Measurements from ENCODE around the gene UGCG. TPM values are rescaled to one million over a fixed set of nuclear protein-coding genes. Genes with fewer than 3 reads are reported as not detected.
"Not testable (repeated sequence)": the region's sequence is repeated elsewhere in the genome, so short reads cannot be mapped to it uniquely, and the experiment has no call there.

The UGCG gene
- total and polyA plus RNA-seq, 4 experiments from 2014 or later, result 13.0 to 29.7 (median 20.5) TPM

GRCh38 chr9:111890334-111890733 lies 6.3 kb upstream of the UGCG start:
- H3K9me3 ChIP-seq (ENCODE audit: control insufficient read depth in 1 of 2, low read length in 2 of 2), result no peaks in the 10 kb centered on the region
- H3K27ac ChIP-seq (ENCODE audit: low read depth, low read length), result no peak overlapping the region
- POLR2A ChIA-PET (ENCODE audit: partially characterized antibody), result no interaction called here
- H3K27me3 ChIP-seq (ENCODE audit: insufficient read depth, low read length), result no peaks in the 10 kb centered on the region
- CTCF ChIA-PET (ENCODE audit: partially characterized antibody), result interaction anchor here (1.2 to 1.4 kb wide), 2 partner anchors 130 to 185 kb away, joined by 3 to 7 read pairs; no protein-coding TSS in a partner anchor
- no peaks in the 10 kb centered on the region for H3K36me3 ChIP-seq (ENCODE audit: insufficient read depth, low read length)
- DNase-seq, result no peak
- no peak overlapping the region for H3K4me3 ChIP-seq (ENCODE audit: low read length in 2 of 2)
- Mint-ChIP-seq H3K27ac (no peak overlapping the region), H3K4me3 (no peak overlapping the region), H3K4me1 (peaks cover 16 to 33% (median 25%) of the 10 kb centered on the region in 4 donors), H3K9me3 (no peaks in the 10 kb centered on the region), H3K27me3 (no peaks in the 10 kb centered on the region), H3K36me3 (no peaks in the 10 kb centered on the region)
- intact Hi-C loops (cut with micrococcal nuclease), result no loop called here
- peaks cover 20% of the 10 kb centered on the region for H3K4me1 ChIP-seq (ENCODE audit: insufficient read depth, low read length)

DNA sequence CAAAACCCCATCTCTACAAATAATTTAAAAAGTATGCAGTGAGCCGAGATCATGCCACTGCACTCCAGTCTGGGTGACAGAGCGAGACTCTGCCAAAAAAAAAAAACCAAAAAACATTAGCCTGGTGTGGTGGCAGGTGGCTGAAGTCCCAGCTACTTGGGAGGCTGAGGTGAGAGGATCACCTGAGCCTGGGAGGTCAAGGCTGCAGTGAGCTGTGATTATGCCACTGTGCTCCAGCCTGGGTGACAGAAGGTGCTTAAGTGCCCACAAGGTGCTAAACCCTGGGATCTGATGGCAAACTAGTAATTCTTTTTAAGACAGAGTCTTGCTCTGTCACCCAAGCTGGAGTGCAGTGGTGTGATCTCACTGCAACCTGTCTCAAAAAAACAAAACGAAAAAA lies 5.7 kb upstream of the UGCG start:
- DNase-seq; H3K27ac Mint-ChIP-seq; H3K36me3 Mint-ChIP-seq; H3K36me3 ChIP-seq (ENCODE audit: insufficient read depth, low read length); H3K9me3 ChIP-seq (ENCODE audit: control insufficient read depth in 1 of 2, low read length in 2 of 2); H3K4me3 ChIP-seq (ENCODE audit: low read length in 2 of 2); H3K9me3 Mint-ChIP-seq; H3K27me3 ChIP-seq (ENCODE audit: insufficient read depth, low read length); intact Hi-C loops (cut with micrococcal nuclease); POLR2A ChIA-PET (ENCODE audit: partially characterized antibody); H3K27ac ChIP-seq (ENCODE audit: low read depth, low read length); H3K27me3 Mint-ChIP-seq: not testable (repeated sequence)
- CTCF ChIA-PET (ENCODE audit: partially characterized antibody), result interaction anchor here (1.2 to 1.5 kb wide), 3 partner anchors 62 to 184 kb away, joined by 3 to 7 read pairs (median 3); no protein-coding TSS in a partner anchor
- Mint-ChIP-seq H3K4me3 (peak overlapping the region in 2 of 8 donors; percentile 35 to 46), H3K4me1 (peaks cover 16 to 38% (median 29%) of the 10 kb centered on the region in 4 donors)
- H3K4me1 ChIP-seq (ENCODE audit: insufficient read depth, low read length), result peaks cover 24% of the 10 kb centered on the region

DNA sequence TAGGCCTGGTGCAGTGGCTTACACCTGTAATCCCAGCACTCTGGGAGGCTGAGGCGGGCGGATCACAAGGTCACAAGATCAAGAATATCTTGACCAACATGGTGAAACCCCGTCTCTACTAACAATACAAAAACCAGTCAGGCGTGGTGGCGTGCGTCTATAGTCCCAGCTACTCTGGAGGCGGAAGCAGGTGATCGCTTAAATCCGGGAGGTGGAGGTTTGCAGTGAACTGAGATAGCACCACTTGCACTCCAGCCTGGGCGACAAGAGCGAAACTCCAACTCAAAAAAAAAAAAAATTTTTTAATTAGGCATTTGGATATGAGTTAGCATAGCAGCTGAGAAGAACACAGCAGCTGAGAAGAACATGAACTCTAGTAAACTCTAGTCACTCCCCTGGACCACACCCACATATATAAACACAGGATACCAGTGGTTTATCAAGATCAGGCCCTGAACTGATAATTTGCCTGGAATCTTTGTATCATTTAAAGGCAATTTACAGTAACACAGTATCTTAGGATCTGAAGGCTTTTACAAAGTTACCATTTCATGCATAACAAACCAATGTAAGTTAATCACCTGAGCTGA lies 4.6 kb upstream of the UGCG start:
- H3K27me3 Mint-ChIP-seq, result no peaks in the 10 kb centered on the region
- peak; percentile 55 to 70 (median 62) for DNase-seq
- Histone ChIP-seq H3K4me3 (ENCODE audit: low read length in 2 of 2) (no peak overlapping the region), H3K27ac (ENCODE audit: low read depth, low read length) (no peak overlapping the region), H3K27me3 (ENCODE audit: insufficient read depth, low read length) (no peaks in the 10 kb centered on the region), H3K4me1 (ENCODE audit: insufficient read depth, low read length) (peaks cover 26% of the 10 kb centered on the region), H3K36me3 (ENCODE audit: insufficient read depth, low read length) (no peaks in the 10 kb centered on the region), H3K9me3 (ENCODE audit: control insufficient read depth in 1 of 2, low read length in 2 of 2) (no peaks in the 10 kb centered on the region)
- peaks cover 17 to 42% (median 31%) of the 10 kb centered on the region in 4 donors for H3K4me1 Mint-ChIP-seq
- ChIA-PET POLR2A (ENCODE audit: partially characterized antibody) (interaction anchor here (0.6 to 2.7 kb wide), 5 partner anchors 26 to 442 kb away, joined by 3 to 7 read pairs (median 3); partner anchors contain the start of gene PTBP3), CTCF (ENCODE audit: partially characterized antibody) (interaction anchor here (1.1 to 1.5 kb wide), 2 partner anchors 63 to 183 kb away, joined by 3 read pairs; no protein-coding TSS in a partner anchor)
- H3K27ac Mint-ChIP-seq, result peak overlapping the region in 6 of 7 donors; percentile 9 to 82 (median 40)
- H3K9me3 Mint-ChIP-seq, result no peaks in the 10 kb centered on the region
- intact Hi-C loops (cut with micrococcal nuclease), result no loop called here
- peaks cover 0 to 4% of the 10 kb centered on the region in 2 donors for H3K36me3 Mint-ChIP-seq
- H3K4me3 Mint-ChIP-seq, result peak overlapping the region in 7 of 8 donors; percentile 2 to 71 (median 56)

DNA sequence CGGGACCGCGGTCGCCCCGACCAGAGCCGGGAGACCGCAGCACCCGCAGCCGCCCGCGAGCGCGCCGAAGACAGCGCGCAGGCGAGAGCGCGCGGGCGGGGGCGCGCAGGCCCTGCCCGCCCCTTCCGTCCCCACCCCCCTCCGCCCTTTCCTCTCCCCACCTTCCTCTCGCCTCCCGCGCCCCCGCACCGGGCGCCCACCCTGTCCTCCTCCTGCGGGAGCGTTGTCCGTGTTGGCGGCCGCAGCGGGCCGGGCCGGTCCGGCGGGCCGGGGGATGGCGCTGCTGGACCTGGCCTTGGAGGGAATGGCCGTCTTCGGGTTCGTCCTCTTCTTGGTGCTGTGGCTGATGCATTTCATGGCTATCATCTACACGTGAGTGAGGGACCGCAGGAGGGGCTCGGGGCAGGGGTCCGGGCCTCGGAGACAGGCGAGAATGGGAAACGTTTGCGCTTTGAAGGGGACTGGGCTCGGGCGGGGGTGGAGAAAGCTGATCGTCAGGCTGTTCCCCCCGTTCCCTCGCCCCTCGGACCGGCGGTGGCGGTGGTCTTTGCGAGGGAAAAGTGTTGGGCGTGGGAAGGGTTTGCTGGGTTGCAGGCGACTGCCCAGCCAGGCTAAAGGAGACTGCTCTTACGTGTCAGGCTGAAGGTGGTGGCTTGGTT lies 457 bp downstream of the UGCG start:
- peak overlapping the region in 1 of 8 donors; percentile 96 for H3K4me3 Mint-ChIP-seq
- intact Hi-C loops (cut with micrococcal nuclease), result loop anchor here (1.0 to 5.0 kb wide), 9 partner anchors 29 to 483 kb away; partner anchors contain the start of genes DNAJC25, HSDL2 and PTBP3
- Histone ChIP-seq H3K36me3 (ENCODE audit: insufficient read depth, low read length) (no peaks in the 10 kb centered on the region), H3K27me3 (ENCODE audit: insufficient read depth, low read length) (no peaks in the 10 kb centered on the region), H3K4me1 (ENCODE audit: insufficient read depth, low read length) (peaks cover 58% of the 10 kb centered on the region), H3K4me3 (ENCODE audit: low read length in 2 of 2) (peak overlapping the region; percentile 87 to 97), H3K9me3 (ENCODE audit: control insufficient read depth in 1 of 2, low read length in 2 of 2) (no peaks in the 10 kb centered on the region), H3K27ac (ENCODE audit: low read depth, low read length) (peak overlapping the region; percentile 70)
- H3K4me1 Mint-ChIP-seq, result peaks cover 19 to 28% (median 25%) of the 10 kb centered on the region in 4 donors
- no peaks in the 10 kb centered on the region for H3K9me3 Mint-ChIP-seq
- ChIA-PET CTCF (ENCODE audit: partially characterized antibody) (interaction anchor here (1.0 to 3.1 kb wide), 4 partner anchors 18 to 177 kb away, joined by 3 to 19 read pairs (median 6); no protein-coding TSS in a partner anchor), POLR2A (ENCODE audit: partially characterized antibody) (interaction anchor here (0.6 to 4.2 kb wide), 28 partner anchors 10 to 1640 kb away, joined by 3 to 92 read pairs (median 5); partner anchors contain the start of genes DNAJC25, HSDL2, PTBP3 and TXN)
- H3K27me3 Mint-ChIP-seq, result no peaks in the 10 kb centered on the region
- H3K27ac Mint-ChIP-seq, result no peak overlapping the region
- H3K36me3 Mint-ChIP-seq, result peaks cover 0 to 4% of the 10 kb centered on the region in 2 donors
- peak in 3 of 5 donors; percentile 16 to 68 (median 18) for DNase-seq

DNA sequence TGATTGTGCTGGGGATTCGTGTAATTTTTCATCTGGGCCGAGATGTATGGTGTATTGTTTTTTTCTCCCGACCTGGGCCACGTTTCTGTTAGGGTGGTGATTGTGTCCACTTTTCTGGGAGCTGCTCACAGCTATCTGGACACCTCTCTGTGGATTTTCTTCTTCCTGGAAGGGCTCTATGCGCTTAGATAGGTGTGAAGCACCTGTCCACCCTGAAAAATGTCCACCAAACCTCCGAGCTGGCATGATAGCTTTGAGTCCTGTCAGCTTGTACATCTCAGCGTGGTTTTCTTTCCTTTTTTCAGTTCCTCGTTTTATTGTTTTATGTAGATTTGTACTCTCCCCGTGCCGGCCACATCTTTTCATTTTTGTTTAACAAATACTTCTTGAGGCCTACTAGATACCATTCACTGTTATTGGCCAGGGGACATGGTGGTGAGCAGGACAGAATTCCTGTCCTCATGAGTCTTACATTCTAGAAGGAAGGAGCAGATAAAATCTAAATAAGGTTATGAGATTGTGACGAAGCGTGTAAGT lies 1.1 kb downstream of the UGCG start:
- CTCF ChIA-PET (ENCODE audit: partially characterized antibody), result interaction anchor here (1.1 to 3.1 kb wide), 3 partner anchors 18 to 177 kb away, joined by 4 to 19 read pairs (median 7); no protein-coding TSS in a partner anchor

GRCh38 chr9:111898331-111899096 lies 1.9 kb downstream of the UGCG start:
- ChIA-PET CTCF (ENCODE audit: partially characterized antibody) (interaction anchor here (1.1 to 3.1 kb wide), 2 partner anchors 27 to 176 kb away, joined by 4 to 19 read pairs; no protein-coding TSS in a partner anchor), POLR2A (ENCODE audit: partially characterized antibody) (interaction anchor here (1.5 to 4.2 kb wide), 8 partner anchors 17 to 434 kb away, joined by 4 to 92 read pairs (median 24); partner anchors contain the start of gene PTBP3)
- intact Hi-C loops (cut with micrococcal nuclease), result loop anchor here (1.0 to 5.0 kb wide), 3 partner anchors 17 to 266 kb away; partner anchors contain the start of gene DNAJC25
- H3K4me1 ChIP-seq (ENCODE audit: insufficient read depth, low read length), result peaks cover 57% of the 10 kb centered on the region
- peak overlapping the region; percentile 87 to 97 for H3K4me3 ChIP-seq (ENCODE audit: low read length in 2 of 2)
- no peaks in the 10 kb centered on the region for H3K27me3 ChIP-seq (ENCODE audit: insufficient read depth, low read length)
- Mint-ChIP-seq H3K9me3 (no peaks in the 10 kb centered on the region), H3K27me3 (no peaks in the 10 kb centered on the region), H3K36me3 (peaks cover 0 to 4% of the 10 kb centered on the region in 2 donors), H3K4me3 (no peak overlapping the region), H3K27ac (no peak overlapping the region), H3K4me1 (peaks cover 13 to 24% (median 15%) of the 10 kb centered on the region in 4 donors)
- DNase-seq, result no peak
- peak overlapping the region; percentile 70 for H3K27ac ChIP-seq (ENCODE audit: low read depth, low read length)
- no peaks in the 10 kb centered on the region for H3K9me3 ChIP-seq (ENCODE audit: control insufficient read depth in 1 of 2, low read length in 2 of 2)
- no peaks in the 10 kb centered on the region for H3K36me3 ChIP-seq (ENCODE audit: insufficient read depth, low read length)

More for the DNA sequence above, 1.1 kb downstream of the UGCG start:
- H3K27ac ChIP-seq (ENCODE audit: low read depth, low read length), result peak overlapping the region; percentile 70
- DNase-seq, result peak in 3 of 5 donors; percentile 15 to 29 (median 28)
- H3K9me3 ChIP-seq (ENCODE audit: control insufficient read depth in 1 of 2, low read length in 2 of 2), result no peaks in the 10 kb centered on the region
- no peaks in the 10 kb centered on the region for H3K27me3 ChIP-seq (ENCODE audit: insufficient read depth, low read length)
- Mint-ChIP-seq H3K4me1 (peaks cover 14 to 22% (median 21%) of the 10 kb centered on the region in 4 donors), H3K36me3 (peaks cover 0 to 4% of the 10 kb centered on the region in 2 donors), H3K27ac (no peak overlapping the region), H3K9me3 (no peaks in the 10 kb centered on the region), H3K4me3 (no peak overlapping the region), H3K27me3 (no peaks in the 10 kb centered on the region)
- intact Hi-C loops (cut with micrococcal nuclease), result loop anchor here (1.0 to 5.0 kb wide), 7 partner anchors 18 to 265 kb away; partner anchors contain the start of gene DNAJC25
- peak overlapping the region; percentile 87 to 97 for H3K4me3 ChIP-seq (ENCODE audit: low read length in 2 of 2)
- POLR2A ChIA-PET (ENCODE audit: partially characterized antibody), result interaction anchor here (0.6 to 4.2 kb wide), 15 partner anchors 9 to 483 kb away, joined by 3 to 92 read pairs (median 9); partner anchors contain the start of genes HSDL2 and PTBP3
- no peaks in the 10 kb centered on the region for H3K36me3 ChIP-seq (ENCODE audit: insufficient read depth, low read length)
- peaks cover 58% of the 10 kb centered on the region for H3K4me1 ChIP-seq (ENCODE audit: insufficient read depth, low read length)
